Measurements from ENCODE around the gene SAMD4A. TPM values are rescaled to one million over a fixed set of nuclear protein-coding genes. Genes with fewer than 3 reads are reported as not detected.

SAMD4A gene
- total RNA-seq, 6 experiments from 2014 or later = 33.8 to 53.7 (median 41.0) TPM

DNA sequence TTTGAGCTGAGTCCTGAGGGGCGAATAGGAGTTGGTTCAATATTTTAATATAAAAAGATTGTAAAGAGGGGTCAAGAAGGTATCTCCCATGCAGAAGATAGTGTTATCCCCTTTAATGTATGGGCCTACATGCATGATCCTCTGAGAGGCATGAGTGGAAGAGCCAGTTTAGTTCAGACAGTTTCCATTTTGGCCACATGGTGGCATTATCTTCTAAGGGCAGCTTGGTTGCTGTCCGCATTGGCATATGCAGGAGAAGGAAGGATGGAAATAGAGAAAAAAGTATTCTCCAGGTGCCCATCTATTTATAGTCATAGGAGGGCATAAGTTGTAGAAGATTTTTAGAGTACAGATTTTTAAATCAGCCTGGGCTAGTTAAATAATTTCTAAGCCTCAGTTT, 5.4 kb downstream of the SAMD4A start:
- Mint-ChIP-seq H3K4me3 (no peak overlapping the region), H3K36me3 (ENCODE audit: low read depth) (peaks cover 59% of the 10 kb centered on the region), H3K9me3 (peaks cover 17% of the 10 kb centered on the region), H3K27ac (peak overlapping the region; percentile 95), H3K27me3 (ENCODE audit: insufficient read depth) (peaks cover 7% of the 10 kb centered on the region), H3K4me1 (ENCODE audit: low read depth) (peaks cover 85% of the 10 kb centered on the region)
- TF ChIP-seq, protein P1, sequence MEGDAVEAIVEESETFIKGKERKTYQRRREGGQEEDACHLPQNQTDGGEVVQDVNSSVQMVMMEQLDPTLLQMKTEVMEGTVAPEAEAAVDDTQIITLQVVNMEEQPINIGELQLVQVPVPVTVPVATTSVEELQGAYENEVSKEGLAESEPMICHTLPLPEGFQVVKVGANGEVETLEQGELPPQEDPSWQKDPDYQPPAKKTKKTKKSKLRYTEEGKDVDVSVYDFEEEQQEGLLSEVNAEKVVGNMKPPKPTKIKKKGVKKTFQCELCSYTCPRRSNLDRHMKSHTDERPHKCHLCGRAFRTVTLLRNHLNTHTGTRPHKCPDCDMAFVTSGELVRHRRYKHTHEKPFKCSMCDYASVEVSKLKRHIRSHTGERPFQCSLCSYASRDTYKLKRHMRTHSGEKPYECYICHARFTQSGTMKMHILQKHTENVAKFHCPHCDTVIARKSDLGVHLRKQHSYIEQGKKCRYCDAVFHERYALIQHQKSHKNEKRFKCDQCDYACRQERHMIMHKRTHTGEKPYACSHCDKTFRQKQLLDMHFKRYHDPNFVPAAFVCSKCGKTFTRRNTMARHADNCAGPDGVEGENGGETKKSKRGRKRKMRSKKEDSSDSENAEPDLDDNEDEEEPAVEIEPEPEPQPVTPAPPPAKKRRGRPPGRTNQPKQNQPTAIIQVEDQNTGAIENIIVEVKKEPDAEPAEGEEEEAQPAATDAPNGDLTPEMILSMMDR (IDR thresholded peaks at IDR 0.05) = peak; percentile 78
- no peak for DNase-seq

DNA sequence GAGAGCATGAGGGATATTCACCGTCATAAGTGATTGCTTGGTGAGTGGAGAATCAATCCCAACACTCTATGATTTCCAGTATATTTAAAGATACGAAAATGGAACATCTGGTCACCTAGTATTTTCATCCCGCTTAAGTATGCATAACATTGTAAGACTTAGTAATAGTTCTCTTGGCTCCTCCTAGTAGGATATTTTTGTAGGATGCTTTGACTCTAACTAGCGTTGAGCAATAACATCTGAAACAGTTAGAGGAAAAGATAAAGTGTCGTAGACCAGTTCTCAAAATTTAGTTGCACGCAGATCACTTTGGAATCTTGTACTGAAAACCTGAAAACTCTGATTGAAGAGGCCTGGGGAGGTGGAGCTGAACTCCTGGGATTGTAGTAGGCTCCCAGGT, 7.6 kb downstream of the SAMD4A start:
- DNase-seq = no peak
- H3K27me3 Mint-ChIP-seq (ENCODE audit: insufficient read depth) = peaks cover 5% of the 10 kb centered on the region
- H3K4me3 Mint-ChIP-seq = peak overlapping the region; percentile 50

DNA sequence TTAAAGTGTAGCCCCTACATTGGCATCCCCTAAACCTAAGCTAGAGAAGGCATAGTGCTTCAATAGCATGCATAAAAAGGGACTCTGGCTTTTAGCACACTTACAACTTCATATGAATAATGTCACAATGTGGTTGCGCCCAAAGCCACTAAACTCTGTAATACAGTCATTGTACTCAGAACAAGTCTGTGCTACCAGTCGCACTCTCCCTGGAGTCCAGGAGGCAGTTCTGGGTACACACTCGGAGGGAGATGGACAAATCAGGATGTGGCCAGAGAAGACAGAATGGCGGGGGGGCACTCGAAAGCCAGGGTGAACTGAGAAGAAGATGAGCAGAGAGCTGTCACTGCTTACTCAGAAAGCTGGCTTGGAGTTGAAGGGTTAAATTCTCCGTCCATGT, 10.6 kb downstream of the SAMD4A start:
- Mint-ChIP-seq H3K9me3 (peaks cover 10% of the 10 kb centered on the region; the same call in 1 of the 2 replicates), H3K4me3 (no peak overlapping the region), H3K27me3 (ENCODE audit: insufficient read depth) (peaks cover 3% of the 10 kb centered on the region), H3K27ac (peak overlapping the region; percentile 66), H3K36me3 (ENCODE audit: low read depth) (peaks cover 57% of the 10 kb centered on the region), H3K4me1 (ENCODE audit: low read depth) (peaks cover 81% of the 10 kb centered on the region)
- TF ChIP-seq, protein P1 (IDR thresholded peaks at IDR 0.05) = no peak
- no peak for DNase-seq

More for the DNA sequence above, 7.6 kb downstream of the SAMD4A start:
- Mint-ChIP-seq H3K36me3 (ENCODE audit: low read depth) (peaks cover 58% of the 10 kb centered on the region), H3K4me1 (ENCODE audit: low read depth) (peaks cover 97% of the 10 kb centered on the region), H3K9me3 (peaks cover 17% of the 10 kb centered on the region), H3K27ac (peak overlapping the region; percentile 73)
- TF ChIP-seq, protein P1 (IDR thresholded peaks at IDR 0.05) = no peak

DNA sequence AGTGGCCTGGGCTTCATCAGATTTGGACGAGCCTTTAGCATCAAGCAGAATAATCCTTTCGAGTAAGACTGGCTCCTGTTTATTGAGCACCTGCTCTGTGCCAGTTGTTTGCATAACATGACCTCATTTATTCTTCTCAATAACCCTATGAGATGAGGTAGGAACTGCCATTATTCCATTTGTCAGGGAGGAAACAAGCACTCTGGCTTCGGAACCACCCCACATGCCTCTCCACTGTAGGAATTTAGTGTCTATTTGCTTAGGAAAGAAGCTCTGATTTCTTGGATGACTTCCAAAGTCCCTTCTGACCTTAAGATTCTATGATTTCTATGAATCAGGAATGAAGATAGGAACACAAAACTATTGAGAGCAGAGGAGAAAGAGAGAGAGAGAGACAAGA, 11.0 kb downstream of the SAMD4A start:
- peaks cover 7% of the 10 kb centered on the region; the same call in 1 of the 2 replicates for H3K9me3 Mint-ChIP-seq
- H3K27me3 Mint-ChIP-seq (ENCODE audit: insufficient read depth) = peaks cover 3% of the 10 kb centered on the region
- H3K27ac Mint-ChIP-seq = peak overlapping the region; percentile 66
- TF ChIP-seq, protein P1 (IDR thresholded peaks at IDR 0.05) = no peak
- H3K4me1 Mint-ChIP-seq (ENCODE audit: low read depth) = peaks cover 78% of the 10 kb centered on the region
- H3K4me3 Mint-ChIP-seq = peak overlapping the region; percentile 31; the same call in 1 of the 2 replicates
- peaks cover 52% of the 10 kb centered on the region for H3K36me3 Mint-ChIP-seq (ENCODE audit: low read depth)
- DNase-seq = no peak

DNA sequence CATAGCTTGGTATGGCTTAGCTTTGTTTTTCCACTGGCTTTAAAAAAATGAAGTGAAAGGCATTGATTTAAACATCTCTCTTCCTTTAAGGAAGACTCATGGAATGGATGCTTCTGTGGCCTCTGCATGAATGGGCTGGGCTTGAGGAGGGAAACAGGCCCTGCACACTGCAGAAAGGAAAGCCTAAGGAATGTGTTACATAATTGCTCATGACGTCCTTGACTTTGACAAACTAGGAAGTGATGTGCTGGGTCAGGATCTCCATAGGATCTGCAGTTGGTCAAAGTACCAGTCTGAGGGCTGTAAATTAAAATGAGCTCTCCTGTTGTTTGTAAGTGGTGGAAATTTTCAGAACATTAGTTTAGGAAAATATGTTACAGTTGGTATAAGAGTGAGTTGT, 12.7 kb downstream of the SAMD4A start:
- Mint-ChIP-seq H3K9me3 (no peaks in the 10 kb centered on the region; the same call in 1 of the 2 replicates), H3K27me3 (ENCODE audit: insufficient read depth) (peaks cover 3% of the 10 kb centered on the region), H3K4me1 (ENCODE audit: low read depth) (peaks cover 62% of the 10 kb centered on the region), H3K36me3 (ENCODE audit: low read depth) (peaks cover 36% of the 10 kb centered on the region), H3K4me3 (no peak overlapping the region), H3K27ac (peak overlapping the region; percentile 62)
- DNase-seq = no peak
- TF ChIP-seq, protein P1 (IDR thresholded peaks at IDR 0.05) = no peak
